Measurements from ENCODE around the gene HIPK2.

Gene HIPK2

DNA sequence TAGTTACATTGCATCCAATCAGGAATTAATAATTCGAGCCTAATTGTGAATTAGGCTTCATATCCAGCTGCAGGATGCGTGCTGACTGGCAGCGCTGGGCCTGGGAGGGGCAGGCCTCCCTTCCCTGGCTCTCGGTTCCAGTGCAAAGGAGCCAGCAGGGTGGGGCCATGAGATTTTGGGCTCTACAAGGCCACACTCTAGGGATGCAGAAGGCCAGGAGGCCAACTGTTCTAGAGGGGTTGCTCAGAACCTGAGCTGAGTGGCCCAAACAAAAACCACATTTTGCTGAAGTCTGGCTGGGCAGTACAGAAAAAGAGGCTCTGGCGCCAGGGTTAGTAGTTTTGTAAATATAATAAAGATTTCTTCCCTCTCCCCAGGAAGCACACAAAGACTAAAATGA, 182.0 kb downstream of the HIPK2 start:
- FAIRE-seq (no peak), DNase-seq (ENCODE audit: low spot score) (no peak)

DNA sequence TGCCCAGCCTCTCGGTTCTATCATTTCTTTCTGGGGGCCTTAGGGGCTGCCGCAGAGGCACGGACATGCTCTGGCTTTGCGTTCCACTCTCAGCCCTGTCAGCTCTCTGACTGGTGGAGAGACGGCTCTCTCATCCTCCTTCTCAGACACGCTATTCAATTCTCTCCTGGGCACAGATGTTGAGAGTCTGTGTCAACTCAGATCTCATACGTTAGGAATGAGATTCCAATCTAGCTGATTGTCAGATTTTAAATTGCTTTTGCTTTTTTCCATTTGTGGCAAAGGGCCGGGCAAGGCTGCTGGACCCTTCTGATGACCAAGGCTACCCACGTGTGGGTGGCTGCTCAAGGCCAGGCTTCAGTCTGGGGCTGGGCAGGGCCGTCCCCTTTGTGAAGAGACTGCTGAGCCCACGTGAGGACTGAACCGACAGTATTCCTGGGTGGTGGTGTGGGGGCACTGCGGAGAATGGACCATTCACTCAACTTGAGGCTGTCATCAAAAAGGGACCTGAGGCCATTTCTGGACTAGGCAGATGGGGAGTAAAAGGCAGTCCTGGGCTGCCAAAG, 182.8 kb downstream of the HIPK2 start:
- FAIRE-seq (no peak), DNase-seq (ENCODE audit: low spot score) (no peak)

DNA sequence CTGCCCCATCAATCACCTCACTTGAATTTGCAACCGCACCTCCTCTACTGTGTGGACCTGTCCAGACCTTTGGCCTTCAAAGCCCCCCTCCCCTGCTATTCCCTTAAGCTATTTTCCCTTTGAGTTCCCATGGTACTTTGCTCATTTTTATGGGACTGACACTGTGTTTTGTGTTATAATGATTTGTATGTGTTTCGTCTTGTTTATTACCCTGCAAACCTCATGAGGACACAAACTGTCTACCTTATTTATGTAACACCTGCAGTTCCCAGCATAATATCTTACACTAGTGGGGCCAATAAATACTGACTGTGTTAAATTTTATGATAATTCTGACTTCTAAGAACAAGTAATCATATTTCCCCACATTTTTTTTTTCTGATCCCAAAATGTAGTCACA, 183.7 kb downstream of the HIPK2 start:
- FAIRE-seq (no peak), DNase-seq (ENCODE audit: low spot score) (no peak)

DNA sequence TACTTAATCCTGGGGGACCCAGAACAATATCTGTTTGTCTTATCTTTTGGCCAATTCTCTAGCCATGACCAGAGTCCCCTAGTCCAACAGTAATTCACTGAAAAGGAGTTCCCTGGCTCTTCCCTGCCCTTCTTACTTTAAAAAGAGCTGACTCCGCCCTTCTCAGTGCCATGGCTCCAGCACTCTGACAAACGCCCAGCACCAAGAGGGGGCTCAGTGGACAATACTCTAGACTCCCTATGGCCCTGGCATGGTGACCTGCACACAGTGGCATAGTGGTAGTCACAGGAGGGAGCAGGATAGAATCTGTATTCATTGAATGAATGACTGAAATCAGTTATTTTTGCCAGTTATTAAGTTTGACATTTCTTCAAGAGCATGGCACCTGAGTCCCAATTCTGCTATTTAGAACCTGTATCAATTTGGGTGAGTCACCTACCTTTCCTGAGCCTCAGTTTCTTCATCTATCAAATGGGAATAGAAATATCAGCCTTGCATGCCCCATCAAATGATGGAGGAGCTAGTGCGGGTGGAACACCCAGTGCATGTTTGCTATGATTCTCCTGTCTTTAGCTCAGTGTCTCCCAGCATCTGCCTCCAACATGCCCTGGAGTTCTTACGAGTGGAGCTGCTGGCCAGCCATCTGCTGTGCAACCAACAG, 184.9 kb downstream of the HIPK2 start:
- DNase-seq (ENCODE audit: low spot score) (no peak), FAIRE-seq (no peak)

DNA sequence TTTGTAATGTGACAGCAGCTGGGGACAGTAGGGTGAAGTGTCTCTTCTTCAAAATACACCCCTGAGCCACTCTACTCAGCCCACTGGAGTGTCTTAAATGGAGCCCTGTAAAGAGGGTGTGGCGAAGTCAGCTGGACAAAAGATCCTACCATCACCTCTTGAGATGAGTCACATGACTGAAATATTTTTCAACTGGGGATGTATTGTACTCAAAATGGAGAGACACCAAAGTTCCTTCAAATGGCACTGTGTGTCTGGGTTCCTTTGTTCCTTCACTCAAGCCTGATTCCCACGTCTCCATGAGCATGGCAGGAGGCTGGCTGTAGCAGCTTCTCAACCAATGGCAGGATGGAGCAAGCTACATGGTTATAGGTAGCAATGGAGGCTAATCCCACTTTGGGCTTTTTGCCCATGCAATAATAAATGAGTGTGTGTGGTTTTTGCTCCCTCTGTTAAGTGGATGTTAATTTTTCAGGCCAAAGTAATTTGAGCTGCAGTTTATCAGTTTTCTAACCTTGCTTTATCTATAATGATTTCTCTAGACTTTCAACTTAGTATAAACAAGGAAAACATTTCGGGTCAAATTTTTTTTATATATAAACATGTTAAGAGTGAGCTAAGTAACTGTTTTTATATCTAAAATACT, 186.1 kb downstream of the HIPK2 start:
- no peak for DNase-seq (ENCODE audit: low spot score)
- FAIRE-seq, result no peak

DNA sequence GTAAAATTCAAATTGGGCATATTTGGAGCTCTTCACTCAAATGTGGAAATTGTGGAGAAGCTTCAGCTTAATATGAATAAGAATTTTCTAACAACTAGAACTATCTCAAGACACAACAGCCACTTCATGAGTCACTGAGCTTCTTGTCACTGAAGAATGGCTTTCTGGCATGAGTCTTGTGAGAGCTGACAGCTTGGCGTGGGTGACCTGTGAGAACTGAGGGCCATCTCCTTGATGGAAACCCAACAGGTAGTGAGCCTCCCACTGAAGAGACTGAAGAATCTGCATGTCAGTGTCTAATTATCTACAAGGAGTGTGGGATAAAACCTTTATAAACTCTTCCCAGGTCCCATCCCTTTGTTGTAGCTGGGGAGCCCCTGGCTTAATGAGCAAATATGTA, 188.3 kb downstream of the HIPK2 start:
- DNase-seq (ENCODE audit: low spot score), result no peak
- FAIRE-seq, result no peak

DNA sequence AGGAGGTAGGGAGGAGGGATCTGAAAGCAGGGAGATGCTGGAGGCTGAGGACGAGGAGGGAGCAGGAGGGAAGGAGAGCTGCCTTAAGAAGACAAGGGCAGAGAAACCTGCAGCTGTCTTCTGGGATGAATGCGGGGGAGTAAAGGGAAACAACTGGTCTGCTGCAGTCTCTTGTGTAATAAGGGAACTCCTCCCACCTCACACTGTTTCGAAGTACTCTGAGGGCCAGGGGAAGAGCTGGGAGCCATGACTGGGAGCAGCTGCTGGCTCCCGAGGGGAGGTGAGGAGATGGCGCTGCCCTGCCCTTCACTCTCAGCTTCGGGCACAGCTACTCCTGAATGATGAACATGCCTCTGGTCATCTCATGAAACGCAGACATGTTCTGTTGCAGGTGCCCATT, 189.2 kb downstream of the HIPK2 start:
- FAIRE-seq, result no peak
- DNase-seq (ENCODE audit: low spot score), result no peak

DNA sequence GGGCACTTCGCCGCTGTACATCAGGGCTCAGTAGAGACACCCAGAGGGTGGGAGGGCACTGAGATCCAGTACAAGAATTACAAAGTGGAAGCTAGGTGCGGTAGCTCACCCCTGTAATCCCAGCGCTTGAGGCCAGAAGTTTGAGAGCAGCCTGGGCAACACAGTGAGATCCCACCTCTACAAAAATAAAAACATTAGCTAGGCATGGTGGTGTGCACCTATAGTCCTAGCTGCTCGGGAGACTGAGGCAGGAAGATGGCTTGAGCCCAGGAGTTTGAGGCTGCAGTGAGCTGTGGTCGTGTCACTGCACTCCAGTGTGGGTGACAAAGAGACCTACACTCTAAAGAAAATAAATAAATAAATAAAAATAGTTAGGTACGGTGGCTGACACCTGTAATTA, 190.3 kb downstream of the HIPK2 start:
- FAIRE-seq, result no peak

DNA sequence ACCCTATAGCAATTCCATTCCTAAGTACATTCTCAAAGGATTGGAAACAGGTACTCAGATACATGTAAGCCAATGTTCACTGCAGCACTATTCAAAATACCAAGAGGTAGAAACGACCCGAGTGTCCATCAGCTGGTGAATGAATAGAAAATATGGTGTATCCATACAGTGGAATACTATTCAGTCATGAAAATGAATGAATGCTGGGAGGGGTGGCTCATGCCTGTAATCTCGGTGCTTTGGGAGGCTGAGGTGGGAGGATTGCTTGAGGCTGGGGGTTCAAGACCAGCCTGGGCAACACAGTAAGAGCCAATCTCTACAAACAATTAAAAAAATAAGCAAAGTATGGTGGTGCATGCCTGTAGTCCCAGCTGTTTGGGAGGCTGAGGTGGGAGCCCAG, 191.5 kb downstream of the HIPK2 start:
- FAIRE-seq (no peak), DNase-seq (ENCODE audit: low spot score) (no peak)

More for the DNA sequence above, 190.3 kb downstream of the HIPK2 start:
- no peak for DNase-seq (ENCODE audit: low spot score)

DNA sequence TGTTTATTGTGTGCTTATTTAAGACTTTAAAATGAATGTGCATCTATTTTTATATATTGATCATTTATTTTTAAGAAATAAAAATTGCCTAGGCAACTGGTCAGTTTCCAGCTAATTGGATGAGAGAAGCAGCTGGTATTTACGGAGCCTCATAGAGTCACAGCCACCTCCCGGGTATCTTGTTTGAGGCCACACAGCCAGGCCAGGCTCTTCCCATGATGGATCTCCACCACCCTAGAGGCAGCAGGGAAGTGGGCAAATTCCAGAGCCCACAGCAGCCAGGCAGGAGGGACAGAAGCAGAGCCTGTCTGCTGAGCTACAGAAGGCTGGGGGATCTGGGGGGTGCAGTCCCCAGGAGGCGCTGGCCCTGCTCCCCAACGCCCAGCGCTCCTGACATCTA, 192.8 kb downstream of the HIPK2 start:
- DNase-seq (ENCODE audit: low spot score), result no peak
- FAIRE-seq, result no peak

DNA sequence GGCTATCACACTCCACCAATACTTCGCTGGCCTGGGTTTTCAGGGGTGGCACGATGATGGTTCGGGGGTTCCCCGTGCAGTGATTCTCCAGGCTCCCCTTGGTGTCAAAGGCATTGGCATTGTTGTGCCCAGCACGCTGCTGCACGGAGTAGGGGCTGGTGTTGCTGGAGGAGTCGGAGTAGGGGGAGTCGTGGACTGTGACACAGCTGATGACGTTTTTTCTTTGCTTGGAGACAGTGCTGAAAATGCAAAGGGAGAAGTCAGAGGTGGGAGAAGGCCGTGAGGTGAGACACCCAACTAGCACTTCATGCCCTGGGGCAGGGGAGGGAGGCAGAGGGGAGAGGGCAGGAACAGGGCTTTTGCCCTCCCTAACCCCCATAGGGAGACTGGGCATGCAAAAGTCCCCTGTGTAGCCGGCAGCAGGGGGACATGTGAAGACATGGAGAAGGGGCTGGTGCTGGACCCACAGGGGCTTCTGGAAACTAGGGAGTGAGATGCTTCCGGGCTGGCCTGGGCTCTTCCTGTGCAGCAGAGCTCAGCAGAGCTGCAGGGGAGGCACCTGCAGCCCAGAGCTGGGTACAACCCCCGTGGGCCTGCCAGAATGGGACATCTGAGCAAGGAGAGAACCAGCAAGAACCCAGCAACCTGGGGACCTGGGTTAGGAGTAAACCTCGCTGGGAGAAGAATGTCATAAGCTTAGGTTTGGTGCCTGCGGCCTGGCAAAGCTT, 193.8 kb downstream of the HIPK2 start:
- DNase-seq (ENCODE audit: low spot score) (no peak), FAIRE-seq (no peak)

DNA sequence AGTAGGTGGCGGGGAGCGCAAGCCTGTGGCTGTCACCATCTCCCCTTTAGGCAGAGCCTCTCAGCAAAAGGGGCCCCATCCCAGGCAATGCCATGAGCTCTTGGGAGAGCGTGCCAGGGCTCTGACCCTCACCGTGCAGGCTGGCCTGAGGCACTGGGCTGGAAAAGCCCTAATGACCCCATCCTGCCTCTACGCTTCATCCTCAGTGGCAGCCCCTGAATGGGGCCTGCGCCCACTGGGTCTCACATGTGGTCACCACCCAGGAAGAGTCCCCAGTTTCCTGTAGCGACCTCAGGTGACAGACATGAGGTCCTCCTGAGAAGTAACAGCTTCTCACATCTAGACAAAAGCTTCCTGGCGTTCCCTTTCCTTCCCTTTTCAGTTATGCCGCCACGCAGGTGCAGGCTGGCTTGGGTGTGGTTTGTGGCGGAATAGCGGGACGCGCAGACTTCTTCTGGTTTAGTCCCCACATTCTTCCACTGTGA, 195.1 kb downstream of the HIPK2 start:
- no peak for DNase-seq (ENCODE audit: low spot score)
- FAIRE-seq, result no peak

DNA sequence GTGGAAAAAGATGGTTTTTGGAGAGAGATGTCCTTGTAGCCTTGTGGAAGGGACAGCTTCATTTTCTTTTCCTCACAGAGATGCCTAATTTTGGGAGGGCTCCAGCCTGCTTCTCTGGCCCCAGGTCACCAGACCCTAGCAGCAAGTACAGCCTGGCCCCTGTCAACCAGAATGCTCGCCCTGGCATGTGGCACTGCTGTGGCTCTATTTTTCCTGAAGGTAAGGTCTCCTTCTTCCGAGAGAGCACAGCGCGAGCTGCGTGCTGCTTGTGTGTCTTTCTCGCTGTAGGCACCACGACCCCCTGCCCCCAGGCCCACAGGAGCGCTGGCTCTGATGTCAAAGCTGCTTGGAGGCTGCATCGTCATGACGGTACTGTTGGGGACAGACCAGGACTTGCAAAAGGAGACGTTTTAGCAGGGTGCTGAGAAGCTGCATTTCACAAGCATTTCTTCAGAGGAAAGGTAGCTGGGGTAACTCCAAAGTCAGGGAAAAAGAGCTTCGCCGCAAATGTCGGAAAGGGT, 195.6 kb downstream of the HIPK2 start:
- DNase-seq (ENCODE audit: low spot score) (no peak), FAIRE-seq (no peak)

DNA sequence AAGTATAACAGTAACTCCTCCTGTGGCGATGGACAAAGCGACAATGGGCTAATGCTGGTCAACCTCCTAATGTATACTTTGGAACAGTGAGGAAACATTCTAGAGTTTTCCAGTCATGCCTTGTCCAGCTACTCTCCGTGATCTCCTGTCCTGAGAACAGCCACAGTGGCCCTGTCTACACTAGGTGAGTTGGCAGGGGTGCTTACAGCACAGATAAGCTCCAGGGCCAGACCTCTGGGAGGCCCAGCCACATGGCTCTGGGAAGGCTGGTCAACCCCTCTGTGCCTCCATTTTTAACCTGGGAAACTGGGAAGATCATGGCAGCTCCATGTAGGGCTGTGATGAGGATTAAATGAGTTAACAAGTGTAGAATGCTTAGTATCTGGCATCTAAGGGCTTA, 197.4 kb downstream of the HIPK2 start:
- FAIRE-seq (no peak), DNase-seq (ENCODE audit: low spot score) (no peak)

DNA sequence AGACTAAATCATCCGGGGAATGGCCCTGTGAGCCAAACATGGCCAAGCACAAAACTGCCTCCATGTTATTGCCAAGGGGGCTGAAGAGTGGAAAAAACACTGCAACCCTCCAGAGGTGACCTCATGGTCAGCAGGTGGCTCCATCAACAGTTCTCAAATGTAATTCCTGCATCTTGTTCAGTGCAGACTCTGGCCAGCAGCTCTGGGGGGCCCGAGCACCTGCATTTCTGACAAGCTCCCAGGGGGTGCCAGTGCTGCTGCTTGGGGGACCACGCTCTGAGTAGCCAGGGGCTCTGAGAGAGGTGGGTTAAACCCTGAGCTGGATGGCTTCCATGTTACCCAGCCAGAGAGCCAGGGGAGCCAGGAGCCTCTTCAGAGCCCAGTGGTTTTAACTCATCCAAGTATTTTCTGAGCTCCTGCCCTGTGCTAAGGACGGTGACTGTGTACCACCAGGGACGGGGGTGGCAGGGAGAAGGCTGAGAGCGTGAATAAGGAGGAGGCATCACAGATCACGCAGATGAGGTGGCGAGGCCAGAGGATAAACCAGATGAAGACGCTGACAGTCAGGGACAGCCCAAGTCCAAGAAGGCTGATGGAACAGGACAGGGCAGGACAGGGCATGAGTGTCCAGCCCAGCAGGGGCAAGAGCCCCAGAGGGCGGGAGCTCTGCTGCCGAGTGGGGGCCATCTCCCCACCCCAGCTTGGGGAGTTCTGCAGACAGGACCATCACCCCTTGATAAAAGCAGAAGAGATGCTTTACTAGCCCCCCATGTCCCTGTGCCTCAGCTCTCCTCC, 201.4 kb downstream of the HIPK2 start:
- no peak for DNase-seq (ENCODE audit: low spot score)
- no peak for FAIRE-seq

DNA sequence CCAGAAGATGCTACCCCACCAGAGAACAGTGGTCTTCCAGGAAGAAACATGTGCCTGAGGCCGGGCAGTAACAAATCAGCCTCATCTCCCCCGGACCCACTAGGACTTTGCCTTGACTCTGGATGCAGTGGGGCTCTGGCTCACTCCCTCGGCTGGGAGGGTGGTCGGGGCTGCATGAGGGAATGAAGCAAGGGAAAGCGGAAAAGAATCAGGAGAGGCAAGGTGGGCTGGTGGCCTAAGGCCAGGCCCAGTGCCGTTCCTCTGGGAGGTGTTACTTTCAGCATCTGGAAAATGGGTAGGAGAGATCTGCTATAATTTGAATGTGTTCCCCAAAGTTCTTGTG, 202.5 kb downstream of the HIPK2 start:
- FAIRE-seq, result no peak
- no peak for DNase-seq (ENCODE audit: low spot score)

DNA sequence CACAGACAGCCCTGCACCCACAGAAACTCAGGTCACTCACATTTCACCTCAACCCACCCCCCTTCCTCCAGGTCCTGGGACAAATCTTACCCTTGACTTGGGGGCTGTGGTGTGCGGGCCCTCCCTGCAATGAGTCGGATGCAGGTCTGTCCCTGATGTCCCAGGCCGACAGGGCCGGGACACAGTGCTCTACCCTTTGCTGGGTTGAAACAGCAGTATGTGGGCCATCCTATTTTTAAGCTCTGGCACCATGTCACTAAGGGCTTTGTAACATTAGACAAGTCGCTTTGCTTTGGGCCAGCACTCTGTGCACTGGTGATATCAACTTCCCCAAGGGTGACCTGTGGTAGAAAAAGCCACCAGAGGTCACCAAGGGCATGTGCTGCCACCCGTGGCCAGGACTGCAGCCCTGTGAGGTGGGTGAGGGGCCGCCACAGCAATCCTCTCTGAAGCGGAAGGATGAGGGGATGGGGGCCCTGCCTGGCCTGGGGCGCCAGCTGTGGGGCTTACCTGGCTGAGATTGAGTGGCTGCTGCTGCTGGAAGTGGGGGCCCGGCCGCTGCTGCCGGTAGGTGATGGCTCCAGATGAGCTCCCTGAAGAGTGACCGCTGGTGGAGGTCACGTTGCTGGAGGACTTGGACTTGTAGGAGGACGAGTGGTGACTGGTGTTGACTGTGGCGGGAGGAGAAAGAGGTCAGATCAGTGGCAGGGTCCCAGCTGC, 203.0 kb downstream of the HIPK2 start:
- DNase-seq (ENCODE audit: low spot score) (no peak), FAIRE-seq (no peak)

DNA sequence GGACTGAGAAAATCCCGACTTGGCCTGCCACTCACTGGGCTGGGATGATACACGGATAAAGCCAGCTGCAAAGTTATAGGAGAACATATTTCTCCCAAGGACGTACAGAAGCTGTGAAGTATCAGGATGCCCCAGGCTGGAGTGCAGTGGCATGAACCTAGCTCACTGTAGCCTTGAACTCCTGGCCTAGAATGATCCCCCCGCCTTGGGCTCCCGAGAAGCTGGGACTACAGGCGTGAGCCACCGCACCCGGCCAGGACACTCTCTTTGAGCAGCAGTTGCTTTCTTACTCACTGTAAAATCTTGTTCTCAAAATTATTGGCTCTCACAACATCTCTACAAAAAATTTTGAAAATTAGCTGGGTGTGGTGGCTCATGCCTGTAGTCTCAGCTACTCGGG, 203.9 kb downstream of the HIPK2 start:
- DNase-seq (ENCODE audit: low spot score) (no peak), FAIRE-seq (no peak)

DNA sequence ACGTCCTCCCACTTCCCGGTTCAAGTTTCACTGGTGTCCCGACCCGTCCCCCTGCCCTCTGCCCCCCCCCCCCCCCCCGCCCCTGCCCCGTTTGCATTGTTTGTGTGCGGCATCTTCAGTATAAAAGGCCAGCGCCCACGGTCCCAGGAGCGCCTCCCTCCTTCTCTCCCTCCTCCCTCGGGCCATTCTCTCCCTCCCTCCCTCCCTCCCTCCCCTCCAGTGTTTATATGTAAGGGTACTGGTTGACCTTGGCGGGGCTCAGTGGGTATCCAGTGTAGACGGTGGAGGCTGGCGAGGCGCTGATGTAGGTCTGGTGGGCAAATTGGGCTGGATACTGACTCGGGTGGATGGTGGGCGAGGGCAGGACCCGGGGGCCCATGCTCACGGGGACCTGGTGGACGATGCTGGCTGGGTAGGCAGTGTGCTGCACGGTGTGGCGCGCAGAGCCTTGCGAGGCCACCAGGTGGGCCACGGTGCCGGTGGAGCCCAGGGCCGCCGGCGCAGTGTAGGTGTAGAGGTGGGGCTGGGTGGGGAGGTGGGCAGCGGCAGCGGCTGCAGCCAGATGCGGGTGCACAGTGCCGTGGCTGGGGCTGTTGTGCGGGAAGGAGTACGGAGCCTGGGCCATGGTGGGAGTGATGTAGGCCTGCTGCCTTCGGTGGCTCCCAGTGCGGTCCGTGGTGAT, 205.0 kb downstream of the HIPK2 start:
- no peak for DNase-seq (ENCODE audit: low spot score)
- no peak for FAIRE-seq

DNA sequence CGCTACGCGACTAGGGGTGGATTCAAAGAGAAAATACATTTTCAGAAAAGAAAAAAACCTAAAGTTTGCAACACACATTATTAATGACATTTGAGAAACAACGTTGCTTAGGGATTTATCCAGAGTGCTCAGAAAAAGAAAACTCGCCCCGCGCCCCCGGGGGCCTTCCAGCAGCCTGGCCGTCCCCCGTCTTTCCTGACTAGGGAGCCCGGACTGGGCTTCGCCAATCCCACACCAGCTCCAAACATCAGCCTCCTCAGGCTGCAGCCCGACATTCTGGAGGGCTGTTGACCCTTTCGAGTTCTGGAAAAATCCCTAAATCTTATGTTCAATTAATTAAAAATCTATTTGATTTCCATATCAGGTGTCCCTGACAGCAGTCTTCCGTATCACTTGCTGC, 205.7 kb downstream of the HIPK2 start:
- FAIRE-seq (no peak), DNase-seq (ENCODE audit: low spot score) (no peak)
